HEK293T (cell line): Measurements from ENCODE around the gene PUDP.

Experiments used
- ARNT ChIP-seq: fragments of 450-650 bp; IDR thresholded peaks from 2 replicates; pipeline ENCODE4 v1.6.1; 2017; ENCODE audit warnings: mild to moderate bottlenecking
- BHLHE40 ChIP-seq: fragments of 450-650 bp; IDR thresholded peaks from 2 replicates; pipeline ENCODE4 v1.6.1; 2016; ENCODE audit warnings: mild to moderate bottlenecking, moderate library complexity, borderline replicate concordance
- NFRKB ChIP-seq: fragments of 450-650 bp; IDR thresholded peaks from 2 replicates; pipeline ENCODE4 v1.6.1; 2016; ENCODE audit warnings: mild to moderate bottlenecking, moderate library complexity

GRCh38 chrX:7050271-7050670 is 97.7 kb downstream of the PUDP start:
- no peak for TF ChIP-seq BHLHE40
- TF ChIP-seq NFRKB: no peak
- no peak for TF ChIP-seq ARNT
